ENCODE results near the gene OR5F1. TPM values are rescaled to one million over a fixed set of nuclear protein-coding genes. Genes with fewer than 3 reads are reported as not detected.
A peak's percentile ranks its signal among the peaks of the same experiment; 100 is the strongest.

OR5F1 gene
- polyA plus RNA-seq (2013, experiment 1 of 2) = not detected
- not detected for polyA plus RNA-seq (2013, experiment 2 of 2)

GRCh38 chr11:55994525-55994924, at the start of gene OR5F1:
Gene OR5F1, minus strand, starts transcription at chr11:55994625. Its CDS starts 0 bp downstream, at chr11:55994625.
- Histone ChIP-seq H3K4ac (ENCODE audit: low read length) (no peak within 1 kb of the TSS), H2BK120ac (ENCODE audit: low read depth, low read length) (no peak within 1 kb of the TSS), H2BK12ac (ENCODE audit: low read length) (peak within 1 kb of the TSS; percentile 22), H3K4me3 (ENCODE audit: low read length in 2 of 2) (no peak within 1 kb of the TSS), H3K14ac (ENCODE audit: low read length) (no peak within 1 kb of the TSS), H4K8ac (ENCODE audit: low read depth, low read length) (no peak within 1 kb of the TSS), H3K79me1 (ENCODE audit: low read depth, low read length) (no peaks in the 10 kb centered on the region), H4K91ac (ENCODE audit: low read depth, low read length, poor library complexity) (no peak within 1 kb of the TSS), H2AFZ (ENCODE audit: low read length) (no peak within 1 kb of the TSS), H3K36me3 (replicated peaks in 1 of 2; ENCODE audit: control insufficient read depth in 2 of 2, insufficient read depth in 2 of 2, low read length in 2 of 2) (no peaks in the 10 kb centered on the region), H3K4me1 (ENCODE audit: control insufficient read depth in 2 of 2, insufficient read depth in 1 of 2, low read depth in 1 of 2, low read length in 2 of 2) (no peaks in the 10 kb centered on the region), H2BK5ac (ENCODE audit: low read length) (no peak within 1 kb of the TSS), H3K4me2 (ENCODE audit: insufficient read depth, low read length, poor library complexity, severe bottlenecking) (no peak within 1 kb of the TSS), H3K27ac (replicated peaks; ENCODE audit: low read length) (no peak within 1 kb of the TSS), H3K27me3 (ENCODE audit: control insufficient read depth in 3 of 3, insufficient read depth in 3 of 3, low read depth in 1 of 3, low read length in 3 of 3) (no peaks in the 10 kb centered on the region), H3K9me3 (replicated peaks in 1 of 2; ENCODE audit: control insufficient read depth in 2 of 2, insufficient read depth in 1 of 2, low read depth in 1 of 2, low read length in 2 of 2) (no peaks in the 10 kb centered on the region), H3K9ac (ENCODE audit: low read depth, low read length, poor library complexity) (no peak within 1 kb of the TSS), H3K18ac (ENCODE audit: low read length) (no peak within 1 kb of the TSS), H2AK5ac (ENCODE audit: low read depth, low read length) (no peak within 1 kb of the TSS), H3K23ac (ENCODE audit: low read depth, low read length, poor library complexity) (no peak within 1 kb of the TSS), H2BK15ac (ENCODE audit: low read length) (no peak within 1 kb of the TSS)
- WGBS, 2 donors (ENCODE audit: extremely low coverage in 2 of 2, insufficient read length in 2 of 2, insufficient replicate concordance in 1 of 2) = no CpG with 5 or more reads among the region's 2 CpGs
- DNase-seq (ENCODE audit: low spot score) = no peak

- H3K9ac ChIP-seq (ENCODE audit: low read depth, low read length, poor library complexity) = no peak within 1 kb of the TSS
- H2BK5ac ChIP-seq (ENCODE audit: low read length) = no peak within 1 kb of the TSS
- no peak within 1 kb of the TSS for H2AK5ac ChIP-seq (ENCODE audit: low read depth, low read length)
- H3K27me3 ChIP-seq (ENCODE audit: control insufficient read depth in 3 of 3, insufficient read depth in 3 of 3, low read depth in 1 of 3, low read length in 3 of 3) = no peaks in the 10 kb centered on the region
- DNase-seq (ENCODE audit: low spot score) = no peak
- H4K91ac ChIP-seq (ENCODE audit: low read depth, low read length, poor library complexity) = no peak within 1 kb of the TSS
- H3K4me3 ChIP-seq (ENCODE audit: low read length in 2 of 2) = no peak within 1 kb of the TSS
- H3K4me1 ChIP-seq (ENCODE audit: control insufficient read depth in 2 of 2, insufficient read depth in 1 of 2, low read depth in 1 of 2, low read length in 2 of 2) = no peaks in the 10 kb centered on the region
- H2AFZ ChIP-seq (ENCODE audit: low read length) = no peak within 1 kb of the TSS
- no peak within 1 kb of the TSS for H3K4me2 ChIP-seq (ENCODE audit: insufficient read depth, low read length, poor library complexity, severe bottlenecking)
- no peak within 1 kb of the TSS for H3K23ac ChIP-seq (ENCODE audit: low read depth, low read length, poor library complexity)
- H3K36me3 ChIP-seq (replicated peaks in 1 of 2; ENCODE audit: control insufficient read depth in 2 of 2, insufficient read depth in 2 of 2, low read length in 2 of 2) = no peaks in the 10 kb centered on the region
- no peak within 1 kb of the TSS for H2BK15ac ChIP-seq (ENCODE audit: low read length)
- no peak within 1 kb of the TSS for H3K14ac ChIP-seq (ENCODE audit: low read length)
- no peak within 1 kb of the TSS for H3K18ac ChIP-seq (ENCODE audit: low read length)
- no peaks in the 10 kb centered on the region for H3K79me1 ChIP-seq (ENCODE audit: low read depth, low read length)
- no peak within 1 kb of the TSS for H2BK120ac ChIP-seq (ENCODE audit: low read depth, low read length)
- H3K4ac ChIP-seq (ENCODE audit: low read length) = no peak within 1 kb of the TSS
- no peak within 1 kb of the TSS for H4K8ac ChIP-seq (ENCODE audit: low read depth, low read length)
- H3K27ac ChIP-seq (replicated peaks; ENCODE audit: low read length) = no peak within 1 kb of the TSS
- no peak within 1 kb of the TSS for H2BK12ac ChIP-seq (ENCODE audit: low read length)
- H3K9me3 ChIP-seq (replicated peaks in 1 of 2; ENCODE audit: control insufficient read depth in 2 of 2, insufficient read depth in 1 of 2, low read depth in 1 of 2, low read length in 2 of 2) = no peaks in the 10 kb centered on the region
Measured at GRCh38 chr11:56027354-56027753, 32.9 kb upstream of the OR5F1 start, which contains the start of gene OR5AS1. Gene OR5AS1, plus strand, starts transcription at chr11:56027654. Its CDS starts 2,765 bp downstream, at chr11:56030419.

DNA sequence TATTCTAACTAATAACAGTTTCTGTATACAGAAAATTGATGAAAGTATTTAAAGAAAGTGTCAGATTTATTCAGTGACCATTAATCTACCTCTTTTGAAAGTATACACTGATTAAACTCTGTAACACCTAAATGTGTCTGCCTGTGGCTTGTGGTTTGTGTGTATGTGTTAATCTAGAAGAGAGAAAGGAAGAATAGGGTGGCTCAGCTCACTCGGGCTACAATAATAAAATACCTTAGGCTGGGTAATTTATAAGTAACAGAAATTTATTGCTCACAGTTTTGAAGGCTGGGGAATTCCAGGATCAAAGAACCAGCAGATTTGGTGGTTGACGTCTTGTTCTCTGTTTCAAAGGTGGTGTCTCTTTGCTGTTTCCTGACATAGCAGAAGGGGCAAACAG, 19.4 kb upstream of the OR5F1 start:
- no peak overlapping the region for H2BK5ac ChIP-seq (ENCODE audit: low read length)
- H2BK15ac ChIP-seq (ENCODE audit: low read length) = no peak overlapping the region
- H3K4me2 ChIP-seq (ENCODE audit: insufficient read depth, low read length, poor library complexity, severe bottlenecking) = no peak overlapping the region
- no peak overlapping the region for H2AK5ac ChIP-seq (ENCODE audit: low read depth, low read length)
- no peak overlapping the region for H3K27ac ChIP-seq (replicated peaks; ENCODE audit: low read length)
- no peak overlapping the region for H4K8ac ChIP-seq (ENCODE audit: low read depth, low read length)
- H3K23ac ChIP-seq (ENCODE audit: low read depth, low read length, poor library complexity) = no peak overlapping the region
- DNase-seq (ENCODE audit: low spot score) = no peak
- H3K27me3 ChIP-seq (ENCODE audit: control insufficient read depth in 3 of 3, insufficient read depth in 3 of 3, low read depth in 1 of 3, low read length in 3 of 3) = no peaks in the 10 kb centered on the region
- H2BK12ac ChIP-seq (ENCODE audit: low read length) = no peak overlapping the region
- no peak overlapping the region for H3K9ac ChIP-seq (ENCODE audit: low read depth, low read length, poor library complexity)
- no peaks in the 10 kb centered on the region for H3K79me1 ChIP-seq (ENCODE audit: low read depth, low read length)
- H3K14ac ChIP-seq (ENCODE audit: low read length) = no peak overlapping the region
- no peak overlapping the region for H2AFZ ChIP-seq (ENCODE audit: low read length)
- no peak overlapping the region for H3K4ac ChIP-seq (ENCODE audit: low read length)
- no peaks in the 10 kb centered on the region for H3K4me1 ChIP-seq (ENCODE audit: control insufficient read depth in 2 of 2, insufficient read depth in 1 of 2, low read depth in 1 of 2, low read length in 2 of 2)
- no peak overlapping the region for H3K18ac ChIP-seq (ENCODE audit: low read length)
- H3K9me3 ChIP-seq (replicated peaks in 1 of 2; ENCODE audit: control insufficient read depth in 2 of 2, insufficient read depth in 1 of 2, low read depth in 1 of 2, low read length in 2 of 2) = no peaks in the 10 kb centered on the region
- WGBS, 2 donors (ENCODE audit: extremely low coverage in 2 of 2, insufficient read length in 2 of 2, insufficient replicate concordance in 1 of 2) = no CpG with 5 or more reads among the region's 2 CpGs
- no peak overlapping the region for H2BK120ac ChIP-seq (ENCODE audit: low read depth, low read length)
- H4K91ac ChIP-seq (ENCODE audit: low read depth, low read length, poor library complexity) = no peak overlapping the region
- H3K36me3 ChIP-seq (replicated peaks in 1 of 2; ENCODE audit: control insufficient read depth in 2 of 2, insufficient read depth in 2 of 2, low read length in 2 of 2) = no peaks in the 10 kb centered on the region
- H3K4me3 ChIP-seq (ENCODE audit: low read length in 2 of 2) = no peak overlapping the region

DNA sequence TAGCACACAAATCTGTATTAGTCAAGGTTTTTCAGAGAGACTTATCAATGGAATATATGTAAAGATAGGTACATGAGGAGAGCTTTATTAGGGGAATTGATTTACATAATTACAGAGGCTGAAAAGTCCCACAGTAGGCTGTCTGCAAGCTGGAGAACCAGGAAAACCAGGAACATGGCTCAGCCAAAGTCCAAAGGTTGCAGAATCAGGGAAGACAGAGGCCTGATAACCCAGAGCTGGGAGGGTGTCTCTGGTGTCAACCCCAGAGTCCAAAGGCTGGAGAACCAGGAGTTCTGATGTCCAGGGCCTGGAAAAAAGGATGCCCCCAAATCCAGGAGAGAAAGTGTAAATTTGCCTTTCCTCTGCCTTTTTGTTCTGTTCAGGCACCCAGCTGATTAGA, 16.3 kb upstream of the OR5F1 start:
- Histone ChIP-seq H3K27me3 (ENCODE audit: control insufficient read depth in 3 of 3, insufficient read depth in 3 of 3, low read depth in 1 of 3, low read length in 3 of 3) (no peaks in the 10 kb centered on the region), H3K9ac (ENCODE audit: low read depth, low read length, poor library complexity) (no peak overlapping the region), H3K4me2 (ENCODE audit: insufficient read depth, low read length, poor library complexity, severe bottlenecking) (no peak overlapping the region), H4K91ac (ENCODE audit: low read depth, low read length, poor library complexity) (no peak overlapping the region), H2BK12ac (ENCODE audit: low read length) (no peak overlapping the region), H3K14ac (ENCODE audit: low read length) (no peak overlapping the region), H3K4ac (ENCODE audit: low read length) (no peak overlapping the region), H2AK5ac (ENCODE audit: low read depth, low read length) (no peak overlapping the region), H3K18ac (ENCODE audit: low read length) (no peak overlapping the region), H3K27ac (replicated peaks; ENCODE audit: low read length) (no peak overlapping the region), H3K9me3 (replicated peaks in 1 of 2; ENCODE audit: control insufficient read depth in 2 of 2, insufficient read depth in 1 of 2, low read depth in 1 of 2, low read length in 2 of 2) (no peaks in the 10 kb centered on the region), H2BK15ac (ENCODE audit: low read length) (no peak overlapping the region), H3K36me3 (replicated peaks in 1 of 2; ENCODE audit: control insufficient read depth in 2 of 2, insufficient read depth in 2 of 2, low read length in 2 of 2) (no peaks in the 10 kb centered on the region), H2AFZ (ENCODE audit: low read length) (no peak overlapping the region), H2BK5ac (ENCODE audit: low read length) (no peak overlapping the region), H3K4me3 (ENCODE audit: low read length in 2 of 2) (no peak overlapping the region), H2BK120ac (ENCODE audit: low read depth, low read length) (no peak overlapping the region), H3K23ac (ENCODE audit: low read depth, low read length, poor library complexity) (no peak overlapping the region), H4K8ac (ENCODE audit: low read depth, low read length) (no peak overlapping the region), H3K4me1 (ENCODE audit: control insufficient read depth in 2 of 2, insufficient read depth in 1 of 2, low read depth in 1 of 2, low read length in 2 of 2) (no peaks in the 10 kb centered on the region), H3K79me1 (ENCODE audit: low read depth, low read length) (no peaks in the 10 kb centered on the region)
- DNase-seq (ENCODE audit: low spot score) = no peak
